A549 (cell line): Measurements from ENCODE around the gene BBX. TPM values are rescaled to one million over a fixed set of nuclear protein-coding genes. Genes with fewer than 3 reads are reported as not detected.
A peak's percentile ranks its signal among the peaks of the same experiment; 100 is the strongest.

ENCODE experiments used
- ATAC-seq, 2 experiments: fragments of 200-7000 bp in 1 of 2; fragments of >200 bp in 1 of 2; cut with Nextera tagmentation in 1 of 2; cut with Tn5 transposase in 1 of 2; 3 replicates each; pipeline versions ENCODE4 v1.8.0 to v1.9.1; 2018 to 2020; ENCODE audit warnings: mild to moderate bottlenecking in 1 of 2, moderate library complexity in 1 of 2
- CTCF ChIA-PET: fragments of 300-600 bp; sonication (Branson Sonifier 250); formaldehyde crosslinking; extraction: SDS; loops from one replicate; lab custom pipeline; 2021; ENCODE audit warnings: antibody characterized with exemption, inconsistent platforms; lab: Yijun Ruan, JAX
- POLR2A ChIA-PET: fragments of 350-600 bp; formaldehyde crosslinking; extraction: SDS; loops from one replicate; lab custom pipeline; 2021; ENCODE audit warnings: antibody characterized with exemption, inconsistent platforms; lab: Yijun Ruan, JAX
- DNase-seq, 2 experiments: peaks; one replicate each; pipeline versions ENCODE4 v3.0.0 to v3.0.0-alpha.2; 2011 to 2016; ENCODE audit warnings: low read depth in 1 of 2, low spot score in 1 of 2
- FAIRE-seq: peaks from 2 replicates; lab custom pipeline; 2011; peaks lifted over from hg19 to GRCh38; lab: Jason Lieb, UNC
- H3K27ac ChIP-seq, 2 experiments: fragments of >200 bp; sonication (Bioruptor Twin); formaldehyde crosslinking; 3 replicates each; pipeline ENCODE4 v1.5.1; 2016 to 2017
- H3K4me1 ChIP-seq: fragments of >200 bp; sonication (Bioruptor Twin); formaldehyde crosslinking; 3 replicates; pipeline ENCODE4 v1.6.1; 2016
- H3K4me2 ChIP-seq: fragments of >200 bp; sonication (Bioruptor Twin); formaldehyde crosslinking; 3 replicates; pipeline ENCODE4 v1.6.1; 2016
- H3K4me3 ChIP-seq: fragments of >200 bp; sonication (Bioruptor Twin); formaldehyde crosslinking; 3 replicates; pipeline ENCODE4 v1.5.1; 2016
- H3K9me3 ChIP-seq: fragments of >200 bp; sonication (Bioruptor Twin); formaldehyde crosslinking; 3 replicates; pipeline ENCODE4 v1.6.1; 2016
- BHLHE40 ChIP-seq: IDR thresholded peaks from 2 replicates; pipeline ENCODE4 v1.6.1; 2012; ENCODE audit warnings: low read depth, low read length, inconsistent platforms
- CBX2 ChIP-seq: fragments of 200-600 bp; sonication (generic); IDR thresholded peaks from 2 replicates; pipeline ENCODE4 v1.6.1; 2016; ENCODE audit warnings: low read depth, mild to moderate bottlenecking, borderline replicate concordance
- CEBPB ChIP-seq, 2 experiments: fragments of >200 bp in 1 of 2; sonication (Bioruptor Twin) in 1 of 2; formaldehyde crosslinking in 1 of 2; IDR thresholded peaks; 2 replicates each; pipeline ENCODE4 v1.6.1; 2012 to 2016
- CHD4 ChIP-seq: fragments of 200-600 bp; sonication (generic); IDR thresholded peaks from 2 replicates; pipeline ENCODE4 v1.6.1; 2016; ENCODE audit warnings: antibody characterized with exemption, mild to moderate bottlenecking, borderline replicate concordance
- EP300 ChIP-seq, 2 experiments: fragments of >200 bp; sonication (Bioruptor Twin); formaldehyde crosslinking; IDR thresholded peaks; 2 replicates in 1 of 2; 3 replicates in 1 of 2; pipeline ENCODE4 v1.6.1; 2016 to 2017
- HDAC2 ChIP-seq: fragments of 200-600 bp; sonication (generic); IDR thresholded peaks from 2 replicates; pipeline ENCODE4 v1.6.1; 2016
- HOXB5 ChIP-seq: fragments of 250-450 bp; sonication (Bioruptor Pico); IDR thresholded peaks from 2 replicates; pipeline ENCODE4 v1.5.0; 2020; ENCODE audit warnings: mild to moderate bottlenecking, moderate library complexity
- JUNB ChIP-seq: fragments of >200 bp; sonication (Bioruptor Twin); formaldehyde crosslinking; IDR thresholded peaks from 2 replicates; pipeline ENCODE4 v1.6.1; 2016
- KDM1A ChIP-seq: fragments of 200-600 bp; sonication (generic); IDR thresholded peaks from 2 replicates; pipeline ENCODE4 v1.6.1; 2016; ENCODE audit warnings: low read depth, mild to moderate bottlenecking
- MAFK ChIP-seq: fragments of 450-650 bp; IDR thresholded peaks from 2 replicates; pipeline ENCODE4 v1.6.1; 2014; ENCODE audit not compliant: partially characterized antibody
- MAZ ChIP-seq: fragments of 150-350 bp; IDR thresholded peaks from 2 replicates; pipeline ENCODE4 v1.6.1; 2014; ENCODE audit warnings: antibody characterized with exemption, low read depth, low read length, borderline replicate concordance
- MYC ChIP-seq: IDR thresholded peaks from 2 replicates; pipeline ENCODE4 v1.6.1; 2012; ENCODE audit warnings: mild to moderate bottlenecking, inconsistent platforms, low read length, improper control_type of control experiment, borderline replicate concordance
- PHF8 ChIP-seq: fragments of 200-600 bp; sonication (generic); IDR thresholded peaks from 2 replicates; pipeline ENCODE4 v1.6.1; 2016; ENCODE audit warnings: low read depth, mild to moderate bottlenecking, antibody characterized with exemption, moderate library complexity, borderline replicate concordance
- POLR2A ChIP-seq: IDR thresholded peaks from 2 replicates; pipeline ENCODE4 v1.6.1; 2012; ENCODE audit warnings: mild to moderate bottlenecking, low read length
- RCOR1 ChIP-seq: fragments of 150-350 bp; IDR thresholded peaks from 2 replicates; pipeline ENCODE4 v1.6.1; 2014; ENCODE audit warnings: antibody characterized with exemption, low read length, low read depth
- RFX5 ChIP-seq: fragments of 450-650 bp; IDR thresholded peaks from 2 replicates; pipeline ENCODE4 v1.7.1; 2014; ENCODE audit warnings: antibody characterized with exemption, mild to moderate bottlenecking, moderate library complexity
- RNF2 ChIP-seq: fragments of 200-600 bp; sonication (generic); IDR thresholded peaks from 2 replicates; pipeline ENCODE4 v1.6.1; 2016; ENCODE audit warnings: low read depth, mild to moderate bottlenecking, antibody characterized with exemption, moderate library complexity, borderline replicate concordance
- SMC3 ChIP-seq: fragments of >200 bp; sonication (Bioruptor Twin); formaldehyde crosslinking; IDR thresholded peaks from 3 replicates; pipeline ENCODE4 v1.6.1; 2018; ENCODE audit warnings: inconsistent platforms
- ZNF302 ChIP-seq: fragments of 250-450 bp; sonication (Bioruptor Pico); IDR thresholded peaks from 2 replicates; pipeline ENCODE4 v1.9.0; 2021; ENCODE audit warnings: inconsistent platforms, mild to moderate bottlenecking, moderate library complexity
- ZSCAN20 ChIP-seq: fragments of 250-450 bp; sonication (Bioruptor Pico); IDR thresholded peaks from 2 replicates; pipeline ENCODE4 v1.8.0; 2022; ENCODE audit warnings: mild to moderate bottlenecking, moderate library complexity
- WGBS: methylation state at CpG from one replicate; pipeline ENCODE4 v1.1.6; 2017; ENCODE audit errors: missing lambda C conversion rate; 5-methylcytosine and 5-hydroxymethylcytosine counted together
- polyA plus RNA-seq, 4 experiments: library from polyadenylated mRNA; depleted of rRNA in 3 of 4; stranded (reverse); fragments of >200 nt; fragmentation: RNase III in 1 of 4; extraction: RNeasy Plus Mini Kit Qiagen cat#74134 plus additional on column Dnase treatment in 1 of 4; gene quantifications; 2 replicates in 3 of 4; 3 replicates in 1 of 4; pipeline ENCODE4 v1.2.3, GENCODE V29; 2011 to 2017
- TF ChIP-seq, protein P1 (sequence below): IDR thresholded peaks from 2 replicates; pipeline ENCODE4 v1.6.1; 2012; ENCODE audit warnings: low read depth, borderline replicate concordance
- TF ChIP-seq, protein P2 (sequence below): IDR thresholded peaks from 2 replicates; pipeline ENCODE4 v1.6.1; 2012
- TF ChIP-seq, protein P3 (sequence below): fragments of >200 bp; sonication (Bioruptor Twin); formaldehyde crosslinking; IDR thresholded peaks from 3 replicates; pipeline ENCODE4 v1.6.1; 2016
- TF ChIP-seq, protein P4 (sequence below): fragments of >200 bp; sonication (Bioruptor Twin); formaldehyde crosslinking; IDR thresholded peaks from 3 replicates; pipeline ENCODE4 v1.5.1; 2016
- TF ChIP-seq, protein P5 (sequence below): fragments of 450-650 bp; IDR thresholded peaks from 2 replicates; pipeline ENCODE4 v1.6.1; 2014; ENCODE audit warnings: antibody characterized with exemption
- TF ChIP-seq, protein P6 (sequence below): fragments of 250-450 bp; sonication (Bioruptor Pico); IDR thresholded peaks from 2 replicates; pipeline ENCODE4 v1.5.0; 2020; ENCODE audit warnings: low read depth, mild to moderate bottlenecking, moderate library complexity
- TF ChIP-seq, protein P7 (sequence below): fragments of 250-450 bp; sonication (Bioruptor Pico); IDR thresholded peaks from 2 replicates; pipeline ENCODE4 v1.5.0; 2021; ENCODE audit warnings: mild to moderate bottlenecking, moderate library complexity, borderline replicate concordance

BBX gene
- polyA plus RNA-seq, 2 of the 4 experiments (the other 2 are of a cell fraction), result 16.7 to 62.8 TPM

DNA sequence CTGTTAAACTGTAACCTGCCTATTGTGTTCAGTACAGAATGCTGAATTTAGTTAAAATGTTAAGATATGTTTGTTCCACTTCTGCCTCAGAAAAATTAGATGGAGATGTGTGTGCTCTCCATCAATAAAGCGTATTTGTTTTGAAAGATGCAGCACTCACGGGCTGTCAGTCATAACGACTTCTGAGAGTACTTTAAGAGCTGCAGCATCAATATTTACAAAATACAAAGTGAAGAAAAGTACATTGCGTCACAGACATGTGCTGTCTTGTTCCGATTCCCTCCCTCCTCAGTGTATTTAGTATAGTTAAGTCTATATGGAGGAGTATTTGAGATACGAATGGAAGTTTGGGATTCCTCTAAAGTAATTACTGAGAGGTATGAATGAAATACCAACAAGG lies 166.6 kb downstream of the BBX start:
- WGBS, result 22% methylated on average over 6 of the region's 6 CpGs
- CTCF ChIA-PET, result interaction anchor here (1.0 to 4.2 kb wide), 9 partner anchors 9 to 453 kb away, joined by 3 to 21 read pairs (median 6); no protein-coding TSS in a partner anchor
- TF ChIP-seq, protein P1, sequence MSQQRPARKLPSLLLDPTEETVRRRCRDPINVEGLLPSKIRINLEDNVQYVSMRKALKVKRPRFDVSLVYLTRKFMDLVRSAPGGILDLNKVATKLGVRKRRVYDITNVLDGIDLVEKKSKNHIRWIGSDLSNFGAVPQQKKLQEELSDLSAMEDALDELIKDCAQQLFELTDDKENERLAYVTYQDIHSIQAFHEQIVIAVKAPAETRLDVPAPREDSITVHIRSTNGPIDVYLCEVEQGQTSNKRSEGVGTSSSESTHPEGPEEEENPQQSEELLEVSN, result no peak
- TF ChIP-seq BHLHE40 (no peak), HDAC2 (no peak), MAFK (no peak), RFX5 (no peak), SMC3 (no peak), KDM1A (no peak), MAZ (no peak), HOXB5 (CRISPR knock-in tag) (no peak), MYC (no peak), POLR2A (no peak), ZSCAN20 (no peak), CEBPB (IDR thresholded peaks at IDR 0.05) (no peak)
- TF ChIP-seq, protein P2, sequence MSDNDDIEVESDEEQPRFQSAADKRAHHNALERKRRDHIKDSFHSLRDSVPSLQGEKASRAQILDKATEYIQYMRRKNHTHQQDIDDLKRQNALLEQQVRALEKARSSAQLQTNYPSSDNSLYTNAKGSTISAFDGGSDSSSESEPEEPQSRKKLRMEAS, result no peak
- TF ChIP-seq, protein P3, sequence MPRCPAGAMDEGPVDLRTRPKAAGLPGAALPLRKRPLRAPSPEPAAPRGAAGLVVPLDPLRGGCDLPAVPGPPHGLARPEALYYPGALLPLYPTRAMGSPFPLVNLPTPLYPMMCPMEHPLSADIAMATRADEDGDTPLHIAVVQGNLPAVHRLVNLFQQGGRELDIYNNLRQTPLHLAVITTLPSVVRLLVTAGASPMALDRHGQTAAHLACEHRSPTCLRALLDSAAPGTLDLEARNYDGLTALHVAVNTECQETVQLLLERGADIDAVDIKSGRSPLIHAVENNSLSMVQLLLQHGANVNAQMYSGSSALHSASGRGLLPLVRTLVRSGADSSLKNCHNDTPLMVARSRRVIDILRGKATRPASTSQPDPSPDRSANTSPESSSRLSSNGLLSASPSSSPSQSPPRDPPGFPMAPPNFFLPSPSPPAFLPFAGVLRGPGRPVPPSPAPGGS, result no peak
- TF ChIP-seq, protein P4, sequence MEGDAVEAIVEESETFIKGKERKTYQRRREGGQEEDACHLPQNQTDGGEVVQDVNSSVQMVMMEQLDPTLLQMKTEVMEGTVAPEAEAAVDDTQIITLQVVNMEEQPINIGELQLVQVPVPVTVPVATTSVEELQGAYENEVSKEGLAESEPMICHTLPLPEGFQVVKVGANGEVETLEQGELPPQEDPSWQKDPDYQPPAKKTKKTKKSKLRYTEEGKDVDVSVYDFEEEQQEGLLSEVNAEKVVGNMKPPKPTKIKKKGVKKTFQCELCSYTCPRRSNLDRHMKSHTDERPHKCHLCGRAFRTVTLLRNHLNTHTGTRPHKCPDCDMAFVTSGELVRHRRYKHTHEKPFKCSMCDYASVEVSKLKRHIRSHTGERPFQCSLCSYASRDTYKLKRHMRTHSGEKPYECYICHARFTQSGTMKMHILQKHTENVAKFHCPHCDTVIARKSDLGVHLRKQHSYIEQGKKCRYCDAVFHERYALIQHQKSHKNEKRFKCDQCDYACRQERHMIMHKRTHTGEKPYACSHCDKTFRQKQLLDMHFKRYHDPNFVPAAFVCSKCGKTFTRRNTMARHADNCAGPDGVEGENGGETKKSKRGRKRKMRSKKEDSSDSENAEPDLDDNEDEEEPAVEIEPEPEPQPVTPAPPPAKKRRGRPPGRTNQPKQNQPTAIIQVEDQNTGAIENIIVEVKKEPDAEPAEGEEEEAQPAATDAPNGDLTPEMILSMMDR, result no peak
- TF ChIP-seq, protein P5, sequence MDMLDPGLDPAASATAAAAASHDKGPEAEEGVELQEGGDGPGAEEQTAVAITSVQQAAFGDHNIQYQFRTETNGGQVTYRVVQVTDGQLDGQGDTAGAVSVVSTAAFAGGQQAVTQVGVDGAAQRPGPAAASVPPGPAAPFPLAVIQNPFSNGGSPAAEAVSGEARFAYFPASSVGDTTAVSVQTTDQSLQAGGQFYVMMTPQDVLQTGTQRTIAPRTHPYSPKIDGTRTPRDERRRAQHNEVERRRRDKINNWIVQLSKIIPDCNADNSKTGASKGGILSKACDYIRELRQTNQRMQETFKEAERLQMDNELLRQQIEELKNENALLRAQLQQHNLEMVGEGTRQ, result no peak
- DNase-seq (peak in 1 of 2 experiments; percentile 31), FAIRE-seq (no peak), ATAC-seq (no peak)
- Histone ChIP-seq H3K4me3 (no peak overlapping the region), H3K4me1 (peaks cover 16% of the 10 kb centered on the region; the same call in 2 of the 3 replicates), H3K4me2 (peak overlapping the region; percentile 40), H3K27ac (no peak overlapping the region; a peak in 1 of 6 replicates), H3K9me3 (no peaks in the 10 kb centered on the region)
- POLR2A ChIA-PET, result interaction anchor here (0.6 kb wide), 1 partner anchor 9 kb away, joined by 3 read pairs; no protein-coding TSS in a partner anchor

DNA sequence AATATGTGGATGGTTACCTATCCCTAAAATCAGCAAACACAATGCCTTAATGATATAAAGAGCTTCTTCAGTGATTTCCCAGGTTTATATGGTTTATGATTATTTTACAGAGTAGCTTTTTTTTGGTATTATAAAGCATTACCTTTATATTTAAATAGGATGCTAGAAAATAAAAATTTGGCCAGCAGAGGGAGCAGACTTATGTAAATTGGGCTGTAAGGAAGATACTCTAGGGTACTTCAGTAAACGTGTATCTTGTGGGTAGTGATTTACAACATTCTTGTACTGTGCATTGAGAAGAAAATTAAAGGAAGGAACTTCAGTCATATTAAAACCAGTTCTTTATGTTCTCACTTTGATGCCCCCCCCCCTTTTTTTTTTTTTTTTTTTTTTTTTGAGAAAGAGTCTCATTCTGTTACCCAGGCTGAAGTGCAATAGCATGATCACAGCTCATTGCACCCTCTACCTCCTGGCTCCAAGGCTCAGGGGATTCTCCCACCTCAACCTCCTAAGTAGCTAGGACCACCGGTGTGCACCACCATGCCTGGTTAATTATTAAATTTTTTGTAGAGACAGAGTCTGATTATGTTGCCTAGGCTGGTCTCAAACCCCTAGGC lies 167.9 kb downstream of the BBX start:
- ChIA-PET POLR2A (no interaction called here), CTCF (interaction anchor here (0.6 to 4.2 kb wide), 16 partner anchors 9 to 424 kb away, joined by 3 to 21 read pairs (median 4); no protein-coding TSS in a partner anchor)
- WGBS, result 9% methylated on average over 2 of the region's 2 CpGs
- H3K4me1 ChIP-seq, result peaks cover 14% of the 10 kb centered on the region; the same call in 2 of the 3 replicates
- no peaks in the 10 kb centered on the region for H3K9me3 ChIP-seq
- no peak overlapping the region for H3K27ac ChIP-seq
- FAIRE-seq, result peak; percentile 89
- H3K4me3 ChIP-seq, result no peak overlapping the region
- ATAC-seq, result peak; percentile 73 to 83; a peak in 5 of 6 replicates
- H3K4me2 ChIP-seq, result no peak overlapping the region
- peak; percentile 30 to 67 for DNase-seq
- TF ChIP-seq, protein P5, result no peak
- TF ChIP-seq, protein P6, sequence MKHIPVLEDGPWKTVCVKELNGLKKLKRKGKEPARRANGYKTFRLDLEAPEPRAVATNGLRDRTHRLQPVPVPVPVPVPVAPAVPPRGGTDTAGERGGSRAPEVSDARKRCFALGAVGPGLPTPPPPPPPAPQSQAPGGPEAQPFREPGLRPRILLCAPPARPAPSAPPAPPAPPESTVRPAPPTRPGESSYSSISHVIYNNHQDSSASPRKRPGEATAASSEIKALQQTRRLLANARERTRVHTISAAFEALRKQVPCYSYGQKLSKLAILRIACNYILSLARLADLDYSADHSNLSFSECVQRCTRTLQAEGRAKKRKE (CRISPR knock-in tag), result no peak
- TF ChIP-seq CBX2, result no peak
- no peak for TF ChIP-seq JUNB
- TF ChIP-seq RCOR1, result no peak
- TF ChIP-seq SMC3, result peak; percentile 61
- no peak for TF ChIP-seq RFX5
- TF ChIP-seq MAFK, result no peak
- TF ChIP-seq, protein P3, result no peak
- no peak for TF ChIP-seq ZNF302 (CRISPR knock-in tag)
- TF ChIP-seq EP300 (IDR thresholded peaks at IDR 0.05), result no peak
- TF ChIP-seq RNF2, result no peak
- TF ChIP-seq, protein P7, sequence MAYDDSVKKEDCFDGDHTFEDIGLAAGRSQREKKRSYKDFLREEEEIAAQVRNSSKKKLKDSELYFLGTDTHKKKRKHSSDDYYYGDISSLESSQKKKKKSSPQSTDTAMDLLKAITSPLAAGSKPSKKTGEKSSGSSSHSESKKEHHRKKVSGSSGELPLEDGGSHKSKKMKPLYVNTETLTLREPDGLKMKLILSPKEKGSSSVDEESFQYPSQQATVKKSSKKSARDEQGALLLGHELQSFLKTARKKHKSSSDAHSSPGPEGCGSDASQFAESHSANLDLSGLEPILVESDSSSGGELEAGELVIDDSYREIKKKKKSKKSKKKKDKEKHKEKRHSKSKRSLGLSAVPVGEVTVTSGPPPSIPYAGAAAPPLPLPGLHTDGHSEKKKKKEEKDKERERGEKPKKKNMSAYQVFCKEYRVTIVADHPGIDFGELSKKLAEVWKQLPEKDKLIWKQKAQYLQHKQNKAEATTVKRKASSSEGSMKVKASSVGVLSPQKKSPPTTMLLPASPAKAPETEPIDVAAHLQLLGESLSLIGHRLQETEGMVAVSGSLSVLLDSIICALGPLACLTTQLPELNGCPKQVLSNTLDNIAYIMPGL (CRISPR knock-in tag), result no peak
- TF ChIP-seq CHD4, result no peak
- no peak for TF ChIP-seq PHF8
